ENCODE results near the gene RMI1. TPM values are rescaled to one million over a fixed set of nuclear protein-coding genes. Genes with fewer than 3 reads are reported as not detected.
A peak's percentile ranks its signal among the peaks of the same experiment; 100 is the strongest.

The RMI1 gene
- total RNA-seq = 1 to 10 TPM; 2.8 to 3.9 (median 3.6) TPM

DNA sequence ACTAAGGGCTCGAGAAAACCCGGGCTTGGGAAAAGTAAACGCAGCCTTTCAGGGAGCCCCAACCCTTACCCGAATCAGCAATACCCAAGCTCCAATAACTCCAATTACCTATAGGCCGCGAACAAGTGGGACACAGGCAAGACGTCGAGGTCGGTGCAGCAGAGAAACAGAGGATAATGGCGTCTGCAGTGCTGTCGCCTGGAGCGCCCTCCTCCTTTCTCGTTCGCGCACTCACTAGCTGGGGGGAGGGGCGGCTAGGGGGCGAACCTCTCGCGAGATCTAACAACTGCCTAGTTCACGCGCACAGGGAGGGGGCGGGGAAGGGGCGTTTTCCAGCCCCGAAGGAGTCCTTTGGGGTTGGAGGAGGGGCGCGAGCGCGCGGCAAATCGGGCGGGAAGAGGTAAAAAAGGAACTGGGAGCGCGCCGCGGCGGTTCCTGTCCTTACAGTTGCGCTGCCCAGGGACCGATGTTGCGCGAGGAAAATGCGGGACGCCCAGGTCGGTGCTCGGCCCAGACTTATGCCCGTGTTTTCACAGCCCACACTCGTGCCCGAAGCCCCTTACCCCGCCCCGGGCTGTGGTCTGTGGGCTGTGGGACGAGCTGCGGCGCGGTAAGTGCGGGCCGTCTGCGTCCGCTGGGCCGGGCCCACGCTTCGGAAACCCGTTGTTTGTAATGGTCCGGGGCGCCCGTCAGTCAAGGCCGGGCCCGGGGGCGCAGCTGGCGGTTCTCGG, at the start of gene RMI1:
TSS of gene RMI1 (plus strand) at position 411 of the 731 bp plus-strand sequence. CDS start 20,182 bp downstream, outside the sequence.
- in situ Hi-C loops (cut with MboI; ENCODE audit: low sequenced_read_pairs in 4 of 4) (no loop called here), intact Hi-C loops (cut with DNase I; ENCODE audit: low total_unique reads) (loop anchor here (1.0 to 5.0 kb wide), 5 partner anchors 59 to 273 kb away; partner anchors contain the start of genes GKAP1, KIF27 and UBQLN1)
- TF ChIP-seq POLR2A (IDR thresholded peaks at IDR 0.05) = peak; percentile 94 to 98
- TF ChIP-seq, protein P1, sequence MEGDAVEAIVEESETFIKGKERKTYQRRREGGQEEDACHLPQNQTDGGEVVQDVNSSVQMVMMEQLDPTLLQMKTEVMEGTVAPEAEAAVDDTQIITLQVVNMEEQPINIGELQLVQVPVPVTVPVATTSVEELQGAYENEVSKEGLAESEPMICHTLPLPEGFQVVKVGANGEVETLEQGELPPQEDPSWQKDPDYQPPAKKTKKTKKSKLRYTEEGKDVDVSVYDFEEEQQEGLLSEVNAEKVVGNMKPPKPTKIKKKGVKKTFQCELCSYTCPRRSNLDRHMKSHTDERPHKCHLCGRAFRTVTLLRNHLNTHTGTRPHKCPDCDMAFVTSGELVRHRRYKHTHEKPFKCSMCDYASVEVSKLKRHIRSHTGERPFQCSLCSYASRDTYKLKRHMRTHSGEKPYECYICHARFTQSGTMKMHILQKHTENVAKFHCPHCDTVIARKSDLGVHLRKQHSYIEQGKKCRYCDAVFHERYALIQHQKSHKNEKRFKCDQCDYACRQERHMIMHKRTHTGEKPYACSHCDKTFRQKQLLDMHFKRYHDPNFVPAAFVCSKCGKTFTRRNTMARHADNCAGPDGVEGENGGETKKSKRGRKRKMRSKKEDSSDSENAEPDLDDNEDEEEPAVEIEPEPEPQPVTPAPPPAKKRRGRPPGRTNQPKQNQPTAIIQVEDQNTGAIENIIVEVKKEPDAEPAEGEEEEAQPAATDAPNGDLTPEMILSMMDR (IDR thresholded peaks at IDR 0.05 in 4 of 5, conservative IDR thresholded peaks at IDR 0.05 in 1 of 5) = peak in 1 of 5 experiments; percentile 38
- peak within 1 kb of the TSS; percentile 99 for H3K27ac ChIP-seq
- peaks cover 31 to 37% of the 10 kb centered on the region in 2 donors for H3K4me1 ChIP-seq
- no peaks in the 10 kb centered on the region for H3K9me3 ChIP-seq
- ATAC-seq = peak; percentile 87 to 88
- peak; percentile 99 for DNase-seq
- H3K36me3 ChIP-seq = peaks cover 0 to 23% of the 10 kb centered on the region in 2 donors
- peak within 1 kb of the TSS; percentile 88 to 97 (median 92) for H3K4me3 ChIP-seq
- H3K27me3 ChIP-seq = no peaks in the 10 kb centered on the region

DNA sequence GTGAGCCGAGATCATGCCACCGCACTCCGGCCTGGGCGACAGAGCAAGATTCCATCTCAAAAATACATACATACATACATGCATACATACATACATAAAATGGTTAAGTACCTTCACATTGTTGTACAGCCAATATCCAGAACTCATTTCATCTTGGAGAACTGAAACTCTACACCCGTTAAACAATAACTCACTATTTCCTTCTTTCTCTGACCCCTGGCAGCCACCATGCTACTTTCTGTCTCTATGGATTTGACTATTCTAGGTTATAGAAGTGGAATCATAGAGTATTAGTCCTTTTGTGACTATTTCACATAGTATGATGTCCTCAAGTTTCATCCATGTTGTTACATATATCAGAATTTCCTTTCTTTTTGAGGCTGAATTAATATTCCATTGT, 49.7 kb upstream of the RMI1 start:
- H3K27ac ChIP-seq = no peak overlapping the region
- TF ChIP-seq, protein P1 (IDR thresholded peaks at IDR 0.05 in 4 of 5, conservative IDR thresholded peaks at IDR 0.05 in 1 of 5) = no peak
- no peak for TF ChIP-seq POLR2A (IDR thresholded peaks at IDR 0.05)
- peaks cover 17 to 20% of the 10 kb centered on the region in 2 donors for H3K4me1 ChIP-seq
- in situ Hi-C loops (cut with MboI; ENCODE audit: low sequenced_read_pairs in 4 of 4) = loop anchor here in 2 of 4 donors (10.0 kb wide), 2 partner anchors 244 to 384 kb away; no protein-coding TSS in a partner anchor
- DNase-seq (no peak), ATAC-seq (no peak)
- no peak overlapping the region for H3K4me3 ChIP-seq
- H3K9me3 ChIP-seq = no peaks in the 10 kb centered on the region
- H3K27me3 ChIP-seq = no peaks in the 10 kb centered on the region
- H3K36me3 ChIP-seq = no peaks in the 10 kb centered on the region
- intact Hi-C loops (cut with DNase I; ENCODE audit: low total_unique reads) = loop anchor here (10.0 kb wide), 1 partner anchor 134 kb away; no protein-coding TSS in a partner anchor

DNA sequence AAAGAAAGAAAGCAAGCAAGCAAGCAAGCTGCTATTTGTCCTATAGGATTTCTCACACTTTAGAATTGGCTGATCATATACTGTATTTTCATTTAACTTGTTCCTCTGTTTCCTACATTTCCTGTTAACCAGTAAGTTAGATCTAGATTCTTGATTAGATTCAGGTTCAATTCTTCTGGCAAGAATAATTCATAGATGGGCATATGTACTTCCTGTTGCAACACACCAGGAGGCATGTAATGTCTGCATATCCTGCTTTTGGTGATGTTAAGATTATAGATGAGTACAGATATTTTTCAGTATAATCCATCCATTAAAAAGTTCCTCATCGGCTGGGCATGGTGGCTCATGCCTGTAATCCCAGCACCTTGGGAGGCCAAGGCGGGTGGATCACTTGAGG, 48.6 kb upstream of the RMI1 start:
- intact Hi-C loops (cut with DNase I; ENCODE audit: low total_unique reads) = loop anchor here (10.0 kb wide), 1 partner anchor 133 kb away; no protein-coding TSS in a partner anchor
- in situ Hi-C loops (cut with MboI; ENCODE audit: low sequenced_read_pairs in 4 of 4) = loop anchor here in 2 of 4 donors (10.0 kb wide), 2 partner anchors 243 to 383 kb away; no protein-coding TSS in a partner anchor

DNA sequence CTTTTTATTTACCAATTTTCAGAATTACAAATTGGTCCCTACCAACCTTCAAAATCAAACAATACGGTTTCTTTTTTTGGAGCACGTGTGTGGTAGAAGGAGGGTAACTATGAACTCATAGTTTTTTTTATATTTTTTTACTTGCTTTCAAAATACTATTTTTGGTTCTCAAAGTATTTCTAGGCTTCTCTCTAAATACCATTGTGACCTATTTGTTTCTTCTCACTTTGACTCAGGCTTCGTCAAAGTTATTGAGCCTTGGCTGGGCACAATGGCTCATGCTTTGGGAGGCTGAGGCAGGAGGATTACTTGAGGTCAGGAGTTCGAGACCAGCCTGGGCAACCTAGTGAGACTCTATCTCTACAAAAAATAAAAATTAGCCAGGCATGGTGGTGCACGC, 47.8 kb upstream of the RMI1 start:
- peaks cover 20 to 29% of the 10 kb centered on the region in 2 donors for H3K4me1 ChIP-seq
- H3K36me3 ChIP-seq = no peaks in the 10 kb centered on the region
- intact Hi-C loops (cut with DNase I; ENCODE audit: low total_unique reads) (loop anchor here (10.0 kb wide), 1 partner anchor 132 kb away; no protein-coding TSS in a partner anchor), in situ Hi-C loops (cut with MboI; ENCODE audit: low sequenced_read_pairs in 4 of 4) (loop anchor here in 2 of 4 donors (10.0 kb wide), 2 partner anchors 242 to 382 kb away; no protein-coding TSS in a partner anchor)
- no peak for TF ChIP-seq POLR2A (IDR thresholded peaks at IDR 0.05)
- TF ChIP-seq, protein P1 (IDR thresholded peaks at IDR 0.05 in 4 of 5, conservative IDR thresholded peaks at IDR 0.05 in 1 of 5) = no peak
- ATAC-seq (no peak), DNase-seq (no peak)
- no peaks in the 10 kb centered on the region for H3K27me3 ChIP-seq
- H3K27ac ChIP-seq = no peak overlapping the region
- no peak overlapping the region for H3K4me3 ChIP-seq
- H3K9me3 ChIP-seq = no peaks in the 10 kb centered on the region

More for the DNA sequence above, 48.6 kb upstream of the RMI1 start:
- Histone ChIP-seq H3K27ac (no peak overlapping the region), H3K27me3 (no peaks in the 10 kb centered on the region), H3K9me3 (no peaks in the 10 kb centered on the region), H3K36me3 (no peaks in the 10 kb centered on the region), H3K4me1 (peaks cover 20 to 27% of the 10 kb centered on the region in 2 donors), H3K4me3 (no peak overlapping the region)
- ATAC-seq = no peak
- DNase-seq = no peak
- TF ChIP-seq, protein P1 (IDR thresholded peaks at IDR 0.05 in 4 of 5, conservative IDR thresholded peaks at IDR 0.05 in 1 of 5) = no peak
- no peak for TF ChIP-seq POLR2A (IDR thresholded peaks at IDR 0.05)

All from gastrocnemius medialis (tissue), 4 donors.